ENCODE results near the gene CLUH.

DNA sequence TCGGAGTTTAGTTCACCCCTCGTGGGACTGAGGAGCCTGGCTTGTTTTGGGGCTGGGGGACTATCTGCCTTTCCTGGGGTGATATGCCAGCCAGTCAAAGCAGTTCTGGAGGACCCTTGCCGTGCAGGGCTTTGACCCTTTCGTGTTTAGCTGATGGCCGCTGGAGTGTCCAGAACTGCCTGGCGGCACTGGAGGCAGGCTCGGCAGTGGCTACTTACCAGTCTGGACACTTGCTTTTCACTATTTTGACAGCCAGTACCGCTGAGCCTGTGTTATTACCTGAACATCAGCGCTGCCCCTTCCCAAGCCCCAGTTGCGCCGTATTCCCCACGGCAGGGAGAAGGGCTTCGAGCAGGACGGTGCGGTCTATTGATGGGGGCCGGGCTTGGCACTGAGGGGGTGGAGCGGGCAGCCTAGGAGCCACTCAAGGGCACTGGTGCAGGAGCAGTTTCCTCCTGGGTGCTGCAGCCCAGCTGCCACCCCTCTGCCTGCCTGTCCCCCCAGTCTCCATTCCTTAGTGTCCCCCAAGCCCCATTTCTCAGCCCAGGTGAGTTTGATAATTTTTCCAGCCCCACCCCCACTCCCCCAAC, 19.3 kb upstream of the CLUH start:
- TF ChIP-seq POLR2A (IDR thresholded peaks at IDR 0.05): no peak
- TF ChIP-seq, protein P1, sequence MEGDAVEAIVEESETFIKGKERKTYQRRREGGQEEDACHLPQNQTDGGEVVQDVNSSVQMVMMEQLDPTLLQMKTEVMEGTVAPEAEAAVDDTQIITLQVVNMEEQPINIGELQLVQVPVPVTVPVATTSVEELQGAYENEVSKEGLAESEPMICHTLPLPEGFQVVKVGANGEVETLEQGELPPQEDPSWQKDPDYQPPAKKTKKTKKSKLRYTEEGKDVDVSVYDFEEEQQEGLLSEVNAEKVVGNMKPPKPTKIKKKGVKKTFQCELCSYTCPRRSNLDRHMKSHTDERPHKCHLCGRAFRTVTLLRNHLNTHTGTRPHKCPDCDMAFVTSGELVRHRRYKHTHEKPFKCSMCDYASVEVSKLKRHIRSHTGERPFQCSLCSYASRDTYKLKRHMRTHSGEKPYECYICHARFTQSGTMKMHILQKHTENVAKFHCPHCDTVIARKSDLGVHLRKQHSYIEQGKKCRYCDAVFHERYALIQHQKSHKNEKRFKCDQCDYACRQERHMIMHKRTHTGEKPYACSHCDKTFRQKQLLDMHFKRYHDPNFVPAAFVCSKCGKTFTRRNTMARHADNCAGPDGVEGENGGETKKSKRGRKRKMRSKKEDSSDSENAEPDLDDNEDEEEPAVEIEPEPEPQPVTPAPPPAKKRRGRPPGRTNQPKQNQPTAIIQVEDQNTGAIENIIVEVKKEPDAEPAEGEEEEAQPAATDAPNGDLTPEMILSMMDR (IDR thresholded peaks at IDR 0.05): no peak
- no peak for TF ChIP-seq POLR2AphosphoS5 (IDR thresholded peaks at IDR 0.05)
- TF ChIP-seq EP300 (IDR thresholded peaks at IDR 0.05): no peak

All from sigmoid colon (tissue), 4 donors.